LNCaP clone FGC (cell line): ENCODE data around the gene ALG12.

Source experiments
- DNase-seq: peaks from one replicate; pipeline ENCODE4 v3.0.0-alpha.2; 2011; ENCODE audit warnings: low read depth
- H3K4me3 ChIP-seq: 2 replicates; pipeline ENCODE4 v1.5.1; 2011; ENCODE audit warnings: mild to moderate bottlenecking, low read depth, low read length, control low read depth
- CTCF ChIP-seq: IDR thresholded peaks from 2 replicates; pipeline ENCODE4 v1.5.1; 2012; ENCODE audit warnings: mild to moderate bottlenecking; ENCODE audit not compliant: control insufficient read depth, insufficient read depth; ENCODE audit errors: extremely low read depth

Gene ALG12

GRCh38 chr22:49863931-49864330 is 54.3 kb downstream of the ALG12 start:
- no peak for DNase-seq
- no peak for TF ChIP-seq CTCF
- no peak overlapping the region for H3K4me3 ChIP-seq

- H3K4me3 ChIP-seq = no peak overlapping the region
- no peak for TF ChIP-seq CTCF
- DNase-seq = no peak
Measured at GRCh38 chr22:49862496-49862776, 55.8 kb downstream of the ALG12 start.

DNA sequence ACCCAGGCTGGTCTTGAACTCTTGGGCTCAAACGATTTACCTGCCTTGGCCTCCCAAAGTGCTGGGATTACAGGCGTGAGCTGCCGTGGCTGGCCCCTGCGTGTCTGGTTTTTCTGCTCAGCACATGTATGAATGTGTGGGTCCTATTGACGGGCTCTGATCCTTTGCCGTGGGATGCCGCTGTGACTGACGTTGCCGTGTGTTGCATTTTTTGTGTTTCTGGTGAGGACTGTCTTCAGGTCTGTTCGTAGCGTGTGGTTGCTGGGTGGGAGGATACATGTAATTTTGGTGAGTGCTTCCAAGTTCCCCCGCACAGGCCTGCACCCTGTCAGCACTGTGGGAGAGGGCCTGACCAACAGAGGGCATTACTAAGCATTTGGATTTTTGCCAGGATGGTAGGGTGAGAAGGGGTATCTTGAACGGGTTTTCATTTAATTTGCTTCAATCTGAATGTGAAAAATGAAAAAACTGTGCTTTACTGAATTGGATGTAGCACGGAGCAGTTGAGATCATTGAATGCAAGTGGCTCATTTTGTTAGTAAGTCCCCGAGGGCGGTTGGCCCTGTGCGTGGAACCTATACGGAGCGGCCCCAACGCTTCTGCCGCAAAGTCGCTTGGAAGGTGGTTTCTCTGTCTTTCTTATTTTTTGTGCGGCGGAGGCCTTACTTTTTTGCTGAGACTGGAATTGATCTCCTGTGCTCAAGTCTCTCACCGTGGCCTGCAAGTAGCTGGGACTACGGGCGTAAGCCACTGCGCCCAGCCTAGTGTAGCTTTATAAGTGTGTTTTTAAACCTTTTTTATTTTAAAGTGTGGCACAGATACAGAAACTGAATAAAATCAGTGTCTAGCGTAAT is 56.4 kb downstream of the ALG12 start:
- no peak for DNase-seq
- H3K4me3 ChIP-seq = no peak overlapping the region
- TF ChIP-seq CTCF = no peak

DNA sequence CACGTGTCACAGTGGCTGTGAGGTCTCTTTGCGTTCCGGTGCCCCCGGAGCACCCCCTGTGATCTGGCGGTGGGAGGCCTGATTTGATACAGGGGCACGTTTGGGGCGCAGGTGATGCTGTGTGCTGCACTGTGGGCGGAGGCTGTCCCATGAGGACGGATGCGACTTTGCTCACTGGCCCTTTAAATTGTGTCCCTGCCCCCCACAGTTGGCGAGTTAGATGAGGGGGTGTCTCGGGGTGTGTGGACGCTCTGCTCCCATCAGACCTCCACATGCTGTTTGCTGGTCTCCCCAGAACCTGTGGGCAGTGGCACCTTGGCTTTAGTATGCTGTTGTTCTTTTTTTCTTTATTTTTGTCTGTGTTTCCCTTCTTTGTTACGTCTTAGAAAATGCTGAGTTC is 59.4 kb downstream of the ALG12 start:
- DNase-seq = no peak
- H3K4me3 ChIP-seq = no peak overlapping the region
- TF ChIP-seq CTCF = no peak

GRCh38 chr22:49856766-49857618 is 61.2 kb downstream of the ALG12 start:
- DNase-seq = no peak
- no peak overlapping the region for H3K4me3 ChIP-seq
- no peak for TF ChIP-seq CTCF

GRCh38 chr22:49856343-49856742 is 61.9 kb downstream of the ALG12 start:
- TF ChIP-seq CTCF = no peak
- no peak for DNase-seq
- peak overlapping the region; percentile 84 for H3K4me3 ChIP-seq
